ENCODE measurements around the gene TTC39A.

The TTC39A gene

DNA sequence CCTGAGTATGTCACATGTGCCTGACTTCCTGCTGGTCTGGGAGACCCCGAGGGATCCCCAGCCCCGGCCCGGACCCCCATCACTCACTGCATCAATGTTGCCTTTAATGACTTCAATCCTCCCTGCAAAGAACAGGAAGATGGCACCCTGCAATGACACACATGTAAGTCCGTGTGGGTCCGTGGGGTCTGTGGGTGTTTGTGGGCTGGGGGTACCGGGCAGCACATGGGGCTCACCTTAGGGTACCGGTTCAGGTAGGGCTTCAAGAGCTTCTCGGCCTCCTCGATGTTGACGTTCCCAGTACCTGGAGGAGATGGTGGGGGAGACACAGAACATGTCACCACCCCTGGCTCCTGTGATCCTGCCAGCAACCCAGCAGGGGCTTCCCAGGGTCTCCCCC is 28.1 kb downstream of the TTC39A start:
- H2BK120ac ChIP-seq (ENCODE audit: low read depth, low read length), result no peak overlapping the region
- no peak overlapping the region for H3K14ac ChIP-seq (ENCODE audit: low read length)
- H3K9ac ChIP-seq (ENCODE audit: low read depth, low read length, poor library complexity), result no peak overlapping the region
- no peak overlapping the region for H2BK12ac ChIP-seq (ENCODE audit: low read length)
- no peak overlapping the region for H3K4ac ChIP-seq (ENCODE audit: low read length)
- no peak overlapping the region for H4K91ac ChIP-seq (ENCODE audit: low read depth, low read length, poor library complexity)
- H3K27me3 ChIP-seq (ENCODE audit: control insufficient read depth in 3 of 3, insufficient read depth in 3 of 3, low read depth in 1 of 3, low read length in 3 of 3), result peaks cover 0 to 10% (median 0%) of the 10 kb centered on the region in 3 experiments
- no peak overlapping the region for H3K23ac ChIP-seq (ENCODE audit: low read depth, low read length, poor library complexity)
- H3K36me3 ChIP-seq (replicated peaks in 1 of 2; ENCODE audit: control insufficient read depth in 2 of 2, insufficient read depth in 2 of 2, low read length in 2 of 2), result no peaks in the 10 kb centered on the region
- peaks cover 0 to 2% of the 10 kb centered on the region in 2 donors for H3K9me3 ChIP-seq (replicated peaks in 1 of 2; ENCODE audit: control insufficient read depth in 2 of 2, insufficient read depth in 1 of 2, low read depth in 1 of 2, low read length in 2 of 2)
- H3K4me2 ChIP-seq (ENCODE audit: insufficient read depth, low read length, poor library complexity, severe bottlenecking), result no peak overlapping the region
- H3K27ac ChIP-seq (replicated peaks; ENCODE audit: low read length), result no peak overlapping the region
- H4K8ac ChIP-seq (ENCODE audit: low read depth, low read length), result no peak overlapping the region
- peak overlapping the region; percentile 38 for H2AFZ ChIP-seq (ENCODE audit: low read length)
- no peak overlapping the region for H2BK15ac ChIP-seq (ENCODE audit: low read length)
- H3K18ac ChIP-seq (ENCODE audit: low read length), result no peak overlapping the region
- WGBS, 2 donors (ENCODE audit: extremely low coverage in 2 of 2, insufficient read length in 2 of 2, insufficient replicate concordance in 1 of 2), result no CpG with 5 or more reads among the region's 10 CpGs
- DNase-seq (ENCODE audit: low spot score), result no peak
- H3K79me1 ChIP-seq (ENCODE audit: low read depth, low read length), result no peaks in the 10 kb centered on the region
- no peak overlapping the region for H2BK5ac ChIP-seq (ENCODE audit: low read length)
- no peak overlapping the region for H3K4me3 ChIP-seq (ENCODE audit: low read length in 2 of 2)
- no peak overlapping the region for H2AK5ac ChIP-seq (ENCODE audit: low read depth, low read length)
- H3K4me1 ChIP-seq (ENCODE audit: control insufficient read depth in 2 of 2, insufficient read depth in 1 of 2, low read depth in 1 of 2, low read length in 2 of 2), result peaks cover 4 to 5% of the 10 kb centered on the region in 2 donors

DNA sequence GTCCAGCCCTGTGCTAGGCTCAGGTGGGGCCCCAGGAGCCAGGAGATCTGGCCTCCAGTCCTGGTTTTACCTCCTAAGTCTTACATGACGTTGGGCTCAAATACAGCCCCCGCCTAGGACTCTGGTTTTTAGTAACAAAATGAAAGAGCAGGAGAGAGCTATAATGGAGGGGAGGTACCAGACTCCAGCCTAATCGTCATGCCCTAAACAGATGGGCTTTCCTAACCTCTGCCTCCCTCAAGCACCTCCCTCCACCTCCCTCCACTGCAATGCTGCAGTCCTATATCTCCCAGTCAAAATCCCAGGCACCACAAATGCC is 28.6 kb downstream of the TTC39A start:
- no CpG with 5 or more reads among the region's 3 CpGs for WGBS, 2 donors (ENCODE audit: extremely low coverage in 2 of 2, insufficient read length in 2 of 2, insufficient replicate concordance in 1 of 2)
- Histone ChIP-seq H3K18ac (ENCODE audit: low read length) (peak overlapping the region; percentile 65), H3K79me1 (ENCODE audit: low read depth, low read length) (no peaks in the 10 kb centered on the region), H2AK5ac (ENCODE audit: low read depth, low read length) (no peak overlapping the region), H3K27me3 (ENCODE audit: control insufficient read depth in 3 of 3, insufficient read depth in 3 of 3, low read depth in 1 of 3, low read length in 3 of 3) (peaks cover 0 to 6% (median 0%) of the 10 kb centered on the region in 3 experiments), H2BK15ac (ENCODE audit: low read length) (no peak overlapping the region), H2BK12ac (ENCODE audit: low read length) (no peak overlapping the region), H4K8ac (ENCODE audit: low read depth, low read length) (no peak overlapping the region), H3K9me3 (replicated peaks in 1 of 2; ENCODE audit: control insufficient read depth in 2 of 2, insufficient read depth in 1 of 2, low read depth in 1 of 2, low read length in 2 of 2) (peaks cover 0 to 2% of the 10 kb centered on the region in 2 donors), H4K91ac (ENCODE audit: low read depth, low read length, poor library complexity) (no peak overlapping the region), H3K4me2 (ENCODE audit: insufficient read depth, low read length, poor library complexity, severe bottlenecking) (no peak overlapping the region), H2AFZ (ENCODE audit: low read length) (peak overlapping the region; percentile 38), H3K4ac (ENCODE audit: low read length) (no peak overlapping the region), H2BK120ac (ENCODE audit: low read depth, low read length) (no peak overlapping the region), H2BK5ac (ENCODE audit: low read length) (no peak overlapping the region), H3K4me3 (ENCODE audit: low read length in 2 of 2) (peak overlapping the region in 1 of 2 donors; percentile 7), H3K23ac (ENCODE audit: low read depth, low read length, poor library complexity) (no peak overlapping the region), H3K27ac (replicated peaks; ENCODE audit: low read length) (no peak overlapping the region), H3K9ac (ENCODE audit: low read depth, low read length, poor library complexity) (no peak overlapping the region), H3K4me1 (ENCODE audit: control insufficient read depth in 2 of 2, insufficient read depth in 1 of 2, low read depth in 1 of 2, low read length in 2 of 2) (peaks cover 4 to 5% of the 10 kb centered on the region in 2 donors), H3K14ac (ENCODE audit: low read length) (no peak overlapping the region), H3K36me3 (replicated peaks in 1 of 2; ENCODE audit: control insufficient read depth in 2 of 2, insufficient read depth in 2 of 2, low read length in 2 of 2) (no peaks in the 10 kb centered on the region)
- DNase-seq (ENCODE audit: low spot score), result no peak

DNA sequence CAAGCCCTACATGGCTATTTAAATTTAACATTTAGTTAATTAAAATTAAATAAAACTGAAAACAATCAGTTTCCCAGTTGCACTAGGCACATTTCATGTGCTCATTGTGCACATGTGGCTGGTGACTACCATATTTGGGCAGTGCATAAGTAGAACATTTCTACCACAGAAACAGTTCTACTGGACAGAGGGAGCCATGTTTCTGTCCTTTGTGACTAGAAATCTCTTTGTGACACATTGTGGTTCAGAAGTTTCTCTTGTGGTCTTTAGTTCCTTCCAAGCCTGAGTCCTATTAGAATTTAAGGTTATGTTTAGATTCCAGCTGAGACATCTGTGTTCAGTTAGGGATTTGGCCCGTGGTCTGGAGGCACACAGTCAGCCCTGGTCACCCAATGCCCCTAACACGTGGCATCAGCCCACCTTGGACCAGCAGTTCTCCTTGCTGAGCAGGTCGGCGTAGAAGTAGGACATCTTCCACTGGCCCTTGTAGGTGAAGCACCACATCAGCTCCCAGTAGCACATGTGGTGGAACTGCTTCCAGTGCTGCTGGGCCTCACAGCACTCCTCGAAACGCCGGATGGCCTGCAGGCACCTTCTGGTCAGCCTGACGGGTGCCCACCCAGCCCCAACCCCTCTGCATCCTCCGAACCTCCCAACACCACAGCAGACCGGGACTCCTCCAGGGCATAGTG is 29.1 kb downstream of the TTC39A start:
- no peak overlapping the region for H4K8ac ChIP-seq (ENCODE audit: low read depth, low read length)
- no peaks in the 10 kb centered on the region for H3K79me1 ChIP-seq (ENCODE audit: low read depth, low read length)
- no peak overlapping the region for H3K9ac ChIP-seq (ENCODE audit: low read depth, low read length, poor library complexity)
- H3K27ac ChIP-seq (replicated peaks; ENCODE audit: low read length), result no peak overlapping the region
- DNase-seq (ENCODE audit: low spot score), result no peak
- H2BK15ac ChIP-seq (ENCODE audit: low read length), result no peak overlapping the region
- peak overlapping the region; percentile 65 for H3K18ac ChIP-seq (ENCODE audit: low read length)
- no peak overlapping the region for H3K14ac ChIP-seq (ENCODE audit: low read length)
- no CpG with 5 or more reads among the region's 10 CpGs for WGBS, 2 donors (ENCODE audit: extremely low coverage in 2 of 2, insufficient read length in 2 of 2, insufficient replicate concordance in 1 of 2)
- H2BK5ac ChIP-seq (ENCODE audit: low read length), result no peak overlapping the region
- no peak overlapping the region for H3K23ac ChIP-seq (ENCODE audit: low read depth, low read length, poor library complexity)
- H2BK12ac ChIP-seq (ENCODE audit: low read length), result no peak overlapping the region
- H4K91ac ChIP-seq (ENCODE audit: low read depth, low read length, poor library complexity), result no peak overlapping the region
- no peak overlapping the region for H3K4ac ChIP-seq (ENCODE audit: low read length)
- H2BK120ac ChIP-seq (ENCODE audit: low read depth, low read length), result no peak overlapping the region
- peak overlapping the region in 1 of 2 donors; percentile 7 for H3K4me3 ChIP-seq (ENCODE audit: low read length in 2 of 2)
- H3K27me3 ChIP-seq (ENCODE audit: control insufficient read depth in 3 of 3, insufficient read depth in 3 of 3, low read depth in 1 of 3, low read length in 3 of 3), result peaks cover 0 to 6% (median 0%) of the 10 kb centered on the region in 3 experiments
- no peak overlapping the region for H2AK5ac ChIP-seq (ENCODE audit: low read depth, low read length)
- H3K4me1 ChIP-seq (ENCODE audit: control insufficient read depth in 2 of 2, insufficient read depth in 1 of 2, low read depth in 1 of 2, low read length in 2 of 2), result peaks cover 4 to 7% of the 10 kb centered on the region in 2 donors
- peaks cover 0 to 2% of the 10 kb centered on the region in 2 donors for H3K9me3 ChIP-seq (replicated peaks in 1 of 2; ENCODE audit: control insufficient read depth in 2 of 2, insufficient read depth in 1 of 2, low read depth in 1 of 2, low read length in 2 of 2)
- no peaks in the 10 kb centered on the region for H3K36me3 ChIP-seq (replicated peaks in 1 of 2; ENCODE audit: control insufficient read depth in 2 of 2, insufficient read depth in 2 of 2, low read length in 2 of 2)
- H2AFZ ChIP-seq (ENCODE audit: low read length), result peak overlapping the region; percentile 38
- no peak overlapping the region for H3K4me2 ChIP-seq (ENCODE audit: insufficient read depth, low read length, poor library complexity, severe bottlenecking)

DNA sequence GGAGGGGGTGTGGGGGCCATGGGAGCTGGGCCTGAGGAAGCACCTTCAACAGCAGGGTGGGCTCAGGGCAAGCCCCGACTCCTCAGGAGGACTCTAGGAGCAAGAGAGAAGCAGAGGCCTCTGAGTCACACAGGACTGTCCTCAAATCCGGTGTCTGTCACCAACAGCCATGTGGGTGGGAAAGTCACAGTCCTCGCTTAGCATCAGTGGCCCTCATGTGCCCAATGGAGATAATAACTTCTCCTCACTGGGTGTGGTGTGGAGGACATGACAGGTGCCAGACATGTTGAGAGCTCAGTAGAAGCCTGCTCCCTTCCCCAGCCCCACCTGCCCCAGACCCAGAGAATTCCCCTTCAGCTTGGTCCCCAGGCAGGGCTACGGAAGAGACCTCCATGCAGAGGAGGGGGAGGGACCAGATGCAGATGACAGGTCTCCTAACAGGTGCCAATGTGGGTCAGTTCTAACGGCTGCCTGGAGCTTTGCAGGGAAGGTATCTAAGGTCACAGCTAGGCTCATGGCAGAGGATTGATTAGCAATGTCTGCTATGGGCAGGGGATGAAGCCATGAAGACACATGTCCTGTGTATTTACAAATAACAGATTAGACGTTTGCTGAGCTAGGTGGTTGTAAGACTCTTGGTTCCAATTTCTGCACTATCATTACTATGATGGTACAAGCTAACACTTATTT is 30.2 kb downstream of the TTC39A start:
- WGBS, 2 donors (ENCODE audit: extremely low coverage in 2 of 2, insufficient read length in 2 of 2, insufficient replicate concordance in 1 of 2), result no CpG with 5 or more reads among the region's 6 CpGs
- no peak overlapping the region for H3K27ac ChIP-seq (replicated peaks; ENCODE audit: low read length)
- no peak overlapping the region for H3K18ac ChIP-seq (ENCODE audit: low read length)
- H2BK5ac ChIP-seq (ENCODE audit: low read length), result no peak overlapping the region
- H2BK12ac ChIP-seq (ENCODE audit: low read length), result no peak overlapping the region
- no peak for DNase-seq (ENCODE audit: low spot score)
- peak overlapping the region; percentile 30 for H3K23ac ChIP-seq (ENCODE audit: low read depth, low read length, poor library complexity)
- no peak overlapping the region for H4K91ac ChIP-seq (ENCODE audit: low read depth, low read length, poor library complexity)
- no peak overlapping the region for H2AK5ac ChIP-seq (ENCODE audit: low read depth, low read length)
- H3K9me3 ChIP-seq (replicated peaks in 1 of 2; ENCODE audit: control insufficient read depth in 2 of 2, insufficient read depth in 1 of 2, low read depth in 1 of 2, low read length in 2 of 2), result peaks cover 0 to 2% of the 10 kb centered on the region in 2 donors
- no peak overlapping the region for H3K4me3 ChIP-seq (ENCODE audit: low read length in 2 of 2)
- no peak overlapping the region for H4K8ac ChIP-seq (ENCODE audit: low read depth, low read length)
- H3K79me1 ChIP-seq (ENCODE audit: low read depth, low read length), result no peaks in the 10 kb centered on the region
- no peak overlapping the region for H2BK15ac ChIP-seq (ENCODE audit: low read length)
- no peak overlapping the region for H3K4ac ChIP-seq (ENCODE audit: low read length)
- no peak overlapping the region for H3K14ac ChIP-seq (ENCODE audit: low read length)
- H3K36me3 ChIP-seq (replicated peaks in 1 of 2; ENCODE audit: control insufficient read depth in 2 of 2, insufficient read depth in 2 of 2, low read length in 2 of 2), result no peaks in the 10 kb centered on the region
- peaks cover 0 to 4% (median 0%) of the 10 kb centered on the region in 3 experiments for H3K27me3 ChIP-seq (ENCODE audit: control insufficient read depth in 3 of 3, insufficient read depth in 3 of 3, low read depth in 1 of 3, low read length in 3 of 3)
- peaks cover 4% of the 10 kb centered on the region in 2 donors for H3K4me1 ChIP-seq (ENCODE audit: control insufficient read depth in 2 of 2, insufficient read depth in 1 of 2, low read depth in 1 of 2, low read length in 2 of 2)
- no peak overlapping the region for H2AFZ ChIP-seq (ENCODE audit: low read length)
- H3K4me2 ChIP-seq (ENCODE audit: insufficient read depth, low read length, poor library complexity, severe bottlenecking), result no peak overlapping the region
- H2BK120ac ChIP-seq (ENCODE audit: low read depth, low read length), result no peak overlapping the region
- H3K9ac ChIP-seq (ENCODE audit: low read depth, low read length, poor library complexity), result no peak overlapping the region

Measured in neuronal stem cell (in vitro differentiated cells).